ENCODE results near the gene RAPGEF4. TPM values are rescaled to one million over a fixed set of nuclear protein-coding genes. Genes with fewer than 3 reads are reported as not detected.

RAPGEF4 gene
- total RNA-seq, 1 donor from 2014 or later = 1.7 TPM

DNA sequence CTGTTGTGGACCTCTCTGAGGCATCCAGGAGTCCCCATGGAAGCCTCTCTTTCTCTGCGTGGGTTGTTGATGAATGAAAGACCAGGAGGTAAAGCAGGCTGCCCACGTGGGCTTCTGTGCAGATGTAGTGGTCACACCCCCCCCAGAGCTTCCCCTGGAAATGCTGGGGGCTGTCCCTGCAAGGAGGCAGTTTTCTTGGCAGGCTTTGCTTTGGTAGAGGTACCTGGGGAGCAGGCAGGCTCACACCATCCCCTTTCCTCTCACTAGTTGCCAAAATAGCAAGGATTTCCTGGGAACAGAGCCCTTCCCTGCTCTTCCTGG lies 242.4 kb downstream of the RAPGEF4 start:
- no peak for DNase-seq (ENCODE audit: low read depth, low spot score)
- Mint-ChIP-seq H3K4me1 (peaks cover 6% of the 10 kb centered on the region), H3K27ac (ENCODE audit: unreplicated experiment) (no peak overlapping the region), H3K9me3 (no peaks in the 10 kb centered on the region), H3K36me3 (ENCODE audit: low read depth) (no peaks in the 10 kb centered on the region), H3K4me3 (no peak overlapping the region), H3K27me3 (ENCODE audit: low read depth) (no peaks in the 10 kb centered on the region)
- TF ChIP-seq CTCF (conservative IDR thresholded peaks at IDR 0.05) = no peak

DNA sequence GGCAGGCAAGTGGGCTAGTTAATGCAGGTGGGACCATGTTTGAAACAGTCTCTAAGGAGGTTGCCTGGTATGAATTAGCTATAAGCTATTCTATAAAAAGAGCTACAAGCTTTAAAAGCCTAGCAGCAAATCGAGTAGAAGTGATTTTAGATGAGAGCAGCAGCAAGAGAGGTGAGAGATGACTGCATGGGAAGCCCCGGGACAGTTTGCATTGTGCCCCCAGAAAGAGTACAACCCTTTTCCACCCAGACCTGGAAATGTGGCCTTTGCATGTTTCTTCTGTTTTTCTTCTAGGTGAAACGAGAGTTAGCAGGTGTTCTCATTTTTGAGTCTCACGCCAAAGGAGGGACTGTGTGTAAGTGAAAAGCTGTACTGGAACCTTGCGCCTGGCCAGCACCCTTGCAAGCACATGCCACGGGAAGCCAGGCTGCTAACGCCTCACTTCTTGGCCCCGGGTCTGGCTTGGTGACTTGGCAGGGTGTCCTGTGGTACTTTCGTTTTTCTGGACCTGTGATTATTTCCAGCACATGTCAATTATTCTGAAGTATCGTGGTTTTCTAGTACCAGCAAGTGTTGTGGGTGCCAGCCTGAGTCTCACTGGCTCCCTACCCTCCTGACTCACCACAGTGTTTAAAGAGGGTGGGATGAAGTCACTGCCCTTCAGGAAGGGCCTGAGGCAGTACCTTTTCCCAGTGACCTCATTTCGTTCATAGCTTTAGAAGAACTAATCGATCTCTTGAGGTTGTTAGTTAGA lies 249.7 kb downstream of the RAPGEF4 start:
- no peaks in the 10 kb centered on the region for H3K27me3 Mint-ChIP-seq (ENCODE audit: low read depth)
- H3K36me3 Mint-ChIP-seq (ENCODE audit: low read depth) = no peaks in the 10 kb centered on the region
- no peak overlapping the region for H3K4me3 Mint-ChIP-seq
- H3K27ac Mint-ChIP-seq (ENCODE audit: unreplicated experiment) = peak overlapping the region; percentile 76
- TF ChIP-seq CTCF (conservative IDR thresholded peaks at IDR 0.05) = no peak
- no peak for DNase-seq (ENCODE audit: low read depth, low spot score)
- peaks cover 31% of the 10 kb centered on the region for H3K4me1 Mint-ChIP-seq
- H3K9me3 Mint-ChIP-seq = no peaks in the 10 kb centered on the region

GRCh38 chr2:172986040-172986439 lies 250.4 kb downstream of the RAPGEF4 start:
- no peak for TF ChIP-seq CTCF (conservative IDR thresholded peaks at IDR 0.05)
- Mint-ChIP-seq H3K27me3 (ENCODE audit: low read depth) (no peaks in the 10 kb centered on the region), H3K27ac (ENCODE audit: unreplicated experiment) (peak overlapping the region; percentile 21), H3K4me1 (peaks cover 38% of the 10 kb centered on the region), H3K9me3 (no peaks in the 10 kb centered on the region), H3K4me3 (no peak overlapping the region), H3K36me3 (ENCODE audit: low read depth) (no peaks in the 10 kb centered on the region)
- no peak for DNase-seq (ENCODE audit: low read depth, low spot score)

DNA sequence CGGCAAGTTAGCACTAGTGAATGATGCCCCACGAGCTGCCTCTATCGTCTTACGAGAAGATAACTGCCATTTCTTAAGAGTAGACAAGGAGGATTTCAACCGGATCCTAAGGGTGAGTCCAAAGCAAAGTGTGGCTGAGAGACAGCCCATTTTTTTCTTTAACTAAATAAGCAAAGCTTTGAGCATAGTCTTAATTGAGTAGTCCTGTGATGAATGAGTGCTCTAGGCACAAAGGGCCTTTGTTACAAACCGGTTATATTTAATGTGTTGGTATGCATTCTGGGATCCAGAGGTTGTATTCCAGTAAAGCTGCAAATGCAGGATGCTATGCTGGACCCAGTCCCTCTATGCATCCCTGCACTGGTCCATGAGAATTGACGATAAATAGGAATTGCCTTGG lies 253.1 kb downstream of the RAPGEF4 start:
- Mint-ChIP-seq H3K4me3 (no peak overlapping the region), H3K36me3 (ENCODE audit: low read depth) (no peaks in the 10 kb centered on the region), H3K4me1 (peaks cover 62% of the 10 kb centered on the region), H3K9me3 (no peaks in the 10 kb centered on the region), H3K27ac (ENCODE audit: unreplicated experiment) (peak overlapping the region; percentile 70), H3K27me3 (ENCODE audit: low read depth) (no peaks in the 10 kb centered on the region)
- TF ChIP-seq CTCF (conservative IDR thresholded peaks at IDR 0.05) = no peak
- no peak for DNase-seq (ENCODE audit: low read depth, low spot score)

- H3K27ac Mint-ChIP-seq (ENCODE audit: unreplicated experiment) = peak overlapping the region; percentile 21
- H3K36me3 Mint-ChIP-seq (ENCODE audit: low read depth) = no peaks in the 10 kb centered on the region
- peaks cover 75% of the 10 kb centered on the region for H3K4me1 Mint-ChIP-seq
- H3K9me3 Mint-ChIP-seq = no peaks in the 10 kb centered on the region
- no peak for DNase-seq (ENCODE audit: low read depth, low spot score)
- no peaks in the 10 kb centered on the region for H3K27me3 Mint-ChIP-seq (ENCODE audit: low read depth)
- TF ChIP-seq CTCF (conservative IDR thresholded peaks at IDR 0.05) = no peak
- H3K4me3 Mint-ChIP-seq = peak overlapping the region; percentile 4
Measured at GRCh38 chr2:172991031-172991430, 255.4 kb downstream of the RAPGEF4 start.
